ENCODE results near the gene GOLGA6B. TPM values are rescaled to one million over a fixed set of nuclear protein-coding genes. Genes with fewer than 3 reads are reported as not detected.
"Not testable (repeated sequence)": the region's sequence is repeated elsewhere in the genome, so short reads cannot be mapped to it uniquely, and the experiment has no call there.

The GOLGA6B gene
- total RNA-seq, 2 experiments from 2014 or later: not detected

GRCh38 chr15:72682772-72683171 lies 28.3 kb downstream of the GOLGA6B start:
- Mint-ChIP-seq H3K4me1 (peaks cover 9% of the 10 kb centered on the region), H3K27ac (no peak overlapping the region), H3K4me3 (no peak overlapping the region), H3K9me3 (no peaks in the 10 kb centered on the region), H3K36me3 (no peaks in the 10 kb centered on the region), H3K27me3 (peaks cover 30% of the 10 kb centered on the region)
- no peak for DNase-seq
- POLR2A ChIA-PET: no interaction called here
- no peak for ATAC-seq (ENCODE audit: low read depth)

- Mint-ChIP-seq H3K27ac (peak overlapping the region; percentile 87), H3K4me3 (peak overlapping the region; percentile 92), H3K27me3 (peaks cover 8% of the 10 kb centered on the region), H3K9me3 (no peaks in the 10 kb centered on the region), H3K36me3 (peaks cover 2% of the 10 kb centered on the region), H3K4me1 (peaks cover 11% of the 10 kb centered on the region)
- DNase-seq: no peak
- POLR2A ChIA-PET: interaction anchor here (1.0 to 1.5 kb wide), 3 partner anchors 9 to 310 kb away, joined by 3 to 5 read pairs (median 4); partner anchors contain the start of gene HEXA
- ATAC-seq (ENCODE audit: low read depth): no peak
Observed at GRCh38 chr15:72685301-72685924, 30.9 kb downstream of the GOLGA6B start.

GRCh38 chr15:72685925-72686794 lies 31.7 kb downstream of the GOLGA6B start, which contains the start of the genes BBS4 and HIGD2B:
Gene BBS4, plus strand, starts transcription at chr15:72686207. Its CDS starts 21 bp downstream, at chr15:72686228.
Gene HIGD2B, minus strand, starts transcription at chr15:72686182. Its CDS starts 9,808 bp downstream, at chr15:72676374.
- peaks cover 2% of the 10 kb centered on the region for H3K36me3 Mint-ChIP-seq
- H3K27me3 Mint-ChIP-seq: peaks cover under 1% of the 10 kb centered on the region
- peak within 1 kb of the TSS; percentile 87 for H3K27ac Mint-ChIP-seq
- POLR2A ChIA-PET: interaction anchor here (0.6 to 1.5 kb wide), 6 partner anchors 8 to 310 kb away, joined by 3 to 5 read pairs (median 4); partner anchors contain the start of genes ADPGK and HEXA
- no peaks in the 10 kb centered on the region for H3K9me3 Mint-ChIP-seq
- DNase-seq (peak; percentile 92), ATAC-seq (ENCODE audit: low read depth) (peak; percentile 96)
- H3K4me3 Mint-ChIP-seq: peak within 1 kb of the TSS; percentile 92
- H3K4me1 Mint-ChIP-seq: peaks cover 11% of the 10 kb centered on the region

GRCh38 chr15:72688697-72689096 lies 34.2 kb downstream of the GOLGA6B start:
- DNase-seq (no peak), ATAC-seq (ENCODE audit: low read depth) (no peak)
- Mint-ChIP-seq H3K4me1 (peaks cover 11% of the 10 kb centered on the region), H3K4me3 (no peak overlapping the region), H3K27ac (no peak overlapping the region), H3K36me3 (peaks cover 2% of the 10 kb centered on the region), H3K27me3 (no peaks in the 10 kb centered on the region), H3K9me3 (no peaks in the 10 kb centered on the region)
- POLR2A ChIA-PET: no interaction called here

GRCh38 chr15:72690938-72691337 lies 36.4 kb downstream of the GOLGA6B start:
- no peaks in the 10 kb centered on the region for H3K27me3 Mint-ChIP-seq
- POLR2A ChIA-PET: no interaction called here
- H3K4me1 Mint-ChIP-seq: peaks cover 14% of the 10 kb centered on the region
- DNase-seq (no peak), ATAC-seq (ENCODE audit: low read depth) (no peak)
- H3K9me3 Mint-ChIP-seq: no peaks in the 10 kb centered on the region
- no peak overlapping the region for H3K4me3 Mint-ChIP-seq
- peaks cover 12% of the 10 kb centered on the region for H3K36me3 Mint-ChIP-seq
- no peak overlapping the region for H3K27ac Mint-ChIP-seq

GRCh38 chr15:72698938-72699337 lies 44.4 kb downstream of the GOLGA6B start:
- DNase-seq (no peak), ATAC-seq (ENCODE audit: low read depth) (no peak)
- Mint-ChIP-seq H3K9me3 (no peaks in the 10 kb centered on the region), H3K4me3 (no peak overlapping the region), H3K27ac (no peak overlapping the region), H3K27me3 (no peaks in the 10 kb centered on the region), H3K36me3 (peaks cover 10% of the 10 kb centered on the region), H3K4me1 (peaks cover 7% of the 10 kb centered on the region)
- POLR2A ChIA-PET: no interaction called here

GRCh38 chr15:72700076-72700475 lies 45.6 kb downstream of the GOLGA6B start:
- peaks cover 3% of the 10 kb centered on the region for H3K4me1 Mint-ChIP-seq
- DNase-seq: no peak
- no peak overlapping the region for H3K27ac Mint-ChIP-seq
- H3K4me3 Mint-ChIP-seq: no peak overlapping the region
- no peaks in the 10 kb centered on the region for H3K27me3 Mint-ChIP-seq
- POLR2A ChIA-PET: no interaction called here
- H3K9me3 Mint-ChIP-seq: no peaks in the 10 kb centered on the region
- ATAC-seq (ENCODE audit: low read depth): no peak
- peaks cover 3% of the 10 kb centered on the region for H3K36me3 Mint-ChIP-seq

- H3K4me1 Mint-ChIP-seq: peaks cover 2% of the 10 kb centered on the region
- no peak overlapping the region for H3K27ac Mint-ChIP-seq
- POLR2A ChIA-PET: interaction anchor here (0.6 kb wide), 1 partner anchor 363 kb away, joined by 3 read pairs; no protein-coding TSS in a partner anchor
- H3K4me3 Mint-ChIP-seq: no peak overlapping the region
- H3K27me3 Mint-ChIP-seq: no peaks in the 10 kb centered on the region
- DNase-seq (no peak), ATAC-seq (ENCODE audit: low read depth) (no peak)
- peaks cover 2% of the 10 kb centered on the region for H3K36me3 Mint-ChIP-seq
- H3K9me3 Mint-ChIP-seq: no peaks in the 10 kb centered on the region
Observed at GRCh38 chr15:72706266-72706665, 51.8 kb downstream of the GOLGA6B start.

- H3K9me3 Mint-ChIP-seq; H3K27ac Mint-ChIP-seq; H3K27me3 Mint-ChIP-seq; ATAC-seq (ENCODE audit: low read depth); H3K4me1 Mint-ChIP-seq; H3K36me3 Mint-ChIP-seq; DNase-seq; H3K4me3 Mint-ChIP-seq; POLR2A ChIA-PET: not testable (repeated sequence)
Observed at GRCh38 chr15:72708551-72709303, 54.2 kb downstream of the GOLGA6B start.

Other genes starting within 250 kb of the GOLGA6B start
- 100 to 1,000 TPM; 141 to 165 TPM for gene ARIH1, start 180.4 kb upstream of the GOLGA6B start, total RNA-seq
- gene HIGD2B, start 31.5 kb downstream of the GOLGA6B start, total RNA-seq: under 1 TPM in 1 of 2 experiments, not detected in 1; 0.62 TPM
- 10 to 100 TPM; 17.1 to 19.3 TPM for gene BBS4, start 31.5 kb downstream of the GOLGA6B start, total RNA-seq
- gene ADPGK, start 129.1 kb downstream of the GOLGA6B start, total RNA-seq: 10 to 100 TPM; 76.1 to 79.2 TPM